GM21619 (cell line): ENCODE measurements around the gene SPTBN5.
A peak's percentile ranks its signal among the peaks of the same experiment; 100 is the strongest.
"Not testable (repeated sequence)": the region's sequence is repeated elsewhere in the genome, so short reads cannot be mapped to it uniquely, and the experiment has no call there.

Experiments used
- ATAC-seq: cut with Tn5 transposase; IDR thresholded peaks from one replicate; pipeline ENCODE4 v1.9.1; 2021; ENCODE audit not compliant: unreplicated experiment

SPTBN5 gene

DNA sequence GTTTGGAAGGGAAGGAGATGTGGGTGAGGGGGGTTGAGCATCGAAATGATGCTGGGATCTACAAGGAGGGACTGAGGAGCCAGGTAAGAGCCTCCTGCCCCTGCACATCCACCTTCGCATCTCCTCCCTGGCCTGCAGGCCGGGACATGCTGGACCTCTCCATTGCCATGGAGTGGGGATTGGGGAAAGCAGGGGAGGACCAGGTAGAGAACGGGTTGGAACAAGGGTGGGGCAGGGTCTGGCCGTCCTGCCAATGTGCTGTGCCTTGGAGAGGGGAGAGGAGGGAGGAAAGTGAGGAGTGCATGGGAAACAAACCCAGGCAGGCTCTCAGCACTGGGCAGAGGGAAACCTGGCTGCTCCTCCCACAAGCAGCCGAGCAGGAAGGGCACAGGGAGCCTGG lies 44.6 kb downstream of the SPTBN5 start:
- no peak for ATAC-seq

- no peak for ATAC-seq
These were observed 45.2 kb downstream of the SPTBN5 start for GRCh38 chr15:41848631-41849030.

DNA sequence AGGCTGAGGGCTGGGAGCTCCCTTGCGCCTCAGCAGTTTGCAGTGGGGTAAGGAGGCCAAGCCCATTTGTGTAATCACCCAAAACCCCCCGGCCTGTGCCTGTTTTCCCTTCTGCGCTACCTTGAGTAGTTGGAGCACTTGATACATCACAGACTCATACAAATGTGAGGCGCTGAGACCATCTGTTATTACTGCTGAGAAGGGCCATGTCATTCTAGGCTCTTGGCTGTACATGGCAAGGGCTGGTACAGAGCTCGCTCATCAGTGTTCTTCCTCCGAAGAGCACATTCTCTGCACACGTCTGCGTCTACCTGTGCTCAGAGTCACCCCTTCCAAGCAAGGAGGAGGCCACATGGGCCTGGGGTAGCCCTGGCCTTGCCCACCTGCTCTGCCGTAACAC lies 45.9 kb downstream of the SPTBN5 start:
- ATAC-seq: no peak

DNA sequence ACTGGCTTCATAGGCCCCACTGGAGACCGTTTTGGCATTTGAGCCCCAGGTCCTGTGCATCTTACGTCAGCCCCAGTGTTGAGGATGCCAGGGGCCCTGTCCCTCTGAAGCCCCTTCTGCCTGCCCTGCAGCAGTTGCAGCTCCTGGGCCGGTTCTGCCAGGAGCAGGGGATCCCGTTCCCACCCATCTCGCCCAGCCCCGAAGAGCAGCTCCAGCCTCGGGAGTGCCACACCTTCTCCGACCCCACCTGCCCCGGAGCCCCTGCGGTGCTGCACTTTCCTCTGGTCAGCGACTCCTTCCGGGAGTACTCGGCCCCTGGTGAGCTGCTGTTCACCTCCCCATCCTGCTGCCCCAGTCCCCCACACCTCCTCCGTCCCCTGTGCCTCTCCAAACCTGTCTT lies 46.6 kb downstream of the SPTBN5 start:
- no peak for ATAC-seq

DNA sequence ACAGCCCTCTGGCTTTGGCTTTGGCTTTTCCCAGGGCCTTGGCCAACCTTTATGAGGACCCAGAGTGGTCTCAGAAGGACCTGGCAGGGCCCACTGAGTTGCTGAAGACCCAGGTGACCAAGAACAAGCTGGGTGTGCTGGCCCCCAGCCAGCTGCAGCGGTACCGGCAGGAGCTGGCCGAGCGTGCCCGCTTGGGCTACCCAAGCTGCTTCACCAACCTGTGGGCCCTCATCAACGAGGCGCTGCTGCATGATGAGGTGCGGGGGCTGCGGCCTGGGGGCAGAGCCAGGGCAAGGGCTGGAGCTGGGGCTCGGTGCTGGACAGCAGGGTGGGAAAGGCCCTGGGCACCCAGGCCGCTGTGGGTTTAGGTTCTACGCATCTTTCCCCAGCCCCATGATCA lies 49.0 kb downstream of the SPTBN5 start:
- no peak for ATAC-seq

GRCh38 chr15:41843571-41843970 lies 50.3 kb downstream of the SPTBN5 start:
- no peak for ATAC-seq

DNA sequence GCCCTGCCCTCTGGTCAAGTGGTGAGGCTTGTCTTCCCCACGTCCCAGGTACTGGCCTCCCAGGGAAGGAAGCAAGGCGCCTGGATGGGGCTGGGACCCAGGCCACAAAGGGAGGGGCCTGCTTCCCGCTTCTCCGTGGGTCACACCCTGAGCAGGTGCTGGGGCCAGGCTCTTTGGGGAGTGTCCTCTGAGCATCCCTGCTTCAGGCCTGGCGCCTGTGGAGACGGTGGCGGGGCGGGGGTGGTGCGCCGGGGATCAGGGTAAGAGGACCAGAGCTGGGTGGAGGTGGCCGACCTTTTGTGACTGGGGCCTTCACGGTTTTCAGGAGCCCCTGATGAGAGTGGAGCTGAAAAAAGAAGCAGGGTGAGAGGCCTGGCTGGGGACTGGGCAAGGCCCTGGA lies 51.6 kb downstream of the SPTBN5 start:
- no peak for ATAC-seq

DNA sequence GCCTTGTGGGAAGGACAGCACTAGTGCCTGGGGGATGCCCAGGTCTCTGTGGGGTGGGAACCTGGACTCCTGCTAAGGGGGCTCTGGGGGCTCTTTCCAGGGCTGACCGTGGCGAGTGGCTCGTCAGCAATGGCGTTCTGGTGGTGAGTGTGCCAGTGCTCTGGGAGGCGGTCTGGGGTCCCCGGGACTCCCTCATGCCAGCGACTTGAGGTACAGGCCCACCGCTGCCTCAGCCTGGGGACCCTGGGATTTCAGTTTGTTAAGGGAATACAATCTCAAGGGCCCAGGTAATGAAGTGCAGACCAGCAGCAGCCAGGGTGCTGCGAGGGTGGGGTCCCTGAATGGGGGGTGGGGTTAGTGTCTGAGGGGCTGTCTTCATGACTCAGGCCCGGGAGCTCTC lies 52.7 kb downstream of the SPTBN5 start:
- no peak for ATAC-seq

GRCh38 chr15:41840673-41841072 lies 53.2 kb downstream of the SPTBN5 start:
- no peak for ATAC-seq

DNA sequence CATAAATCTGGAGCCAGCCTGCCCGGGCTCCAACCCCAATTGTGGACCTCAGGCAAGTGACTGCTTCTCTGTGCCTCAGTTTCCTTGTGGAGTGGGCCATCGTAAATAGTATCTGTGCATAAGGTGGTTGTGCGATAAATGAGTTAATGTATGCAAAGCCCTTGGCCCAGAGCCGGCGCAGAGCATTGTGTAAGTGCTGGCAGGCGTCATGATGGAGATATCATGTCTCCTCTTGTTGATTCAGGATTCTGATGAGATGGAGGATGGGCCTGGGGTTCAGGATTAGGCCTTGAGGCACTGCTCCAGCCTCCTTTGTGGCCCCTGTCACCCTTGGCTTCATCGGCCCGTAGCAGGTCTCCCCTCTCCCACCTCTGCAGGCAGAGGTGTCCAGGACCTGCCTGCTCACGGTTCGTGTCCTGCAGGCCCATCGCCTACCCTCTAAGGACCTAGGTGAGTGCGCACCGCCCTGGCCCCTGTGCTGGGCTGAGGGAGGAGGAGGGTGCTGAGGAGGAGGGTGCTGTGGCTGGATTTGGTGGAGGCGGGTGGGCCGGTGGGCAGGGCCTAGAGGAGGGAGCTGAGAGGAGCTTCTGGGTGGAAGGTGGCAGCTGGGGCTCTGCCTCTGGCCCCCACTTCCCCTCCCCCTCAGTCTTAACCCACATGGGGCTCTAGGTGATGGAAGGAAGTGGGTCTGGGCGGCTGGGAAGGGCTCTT lies 53.9 kb downstream of the SPTBN5 start:
- ATAC-seq: no peak

DNA sequence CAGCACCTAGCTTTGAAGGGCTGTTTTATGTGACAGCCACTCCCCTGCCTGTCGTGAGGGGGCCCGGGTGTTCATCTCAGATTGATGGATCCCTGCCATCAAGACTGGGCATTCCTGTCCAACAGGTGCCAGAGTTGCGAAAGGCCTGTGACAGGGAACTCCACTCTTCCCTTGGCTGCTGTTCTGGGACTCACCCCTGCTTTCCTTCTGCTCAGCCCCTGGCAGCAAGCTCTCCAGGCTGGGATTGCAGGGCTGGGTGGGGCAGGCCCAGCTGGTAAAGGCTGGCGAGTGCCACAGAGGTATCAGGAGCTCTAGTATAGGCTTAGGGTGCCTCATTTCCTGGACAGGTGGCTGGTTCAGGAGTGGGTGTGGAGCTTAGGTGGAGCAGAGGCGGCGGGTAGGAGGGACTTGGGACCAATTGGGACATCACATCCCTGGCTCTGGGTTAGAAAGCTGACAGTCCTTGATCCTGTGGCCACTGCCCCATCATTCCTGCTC lies 55.4 kb downstream of the SPTBN5 start, which contains the start of gene PLA2G4B:
TSS of gene PLA2G4B (plus strand) at position 448 of the 498 bp plus-strand sequence. CDS start 67 bp downstream, outside the sequence.
- no peak for ATAC-seq

- ATAC-seq: no peak
These were observed 57.0 kb downstream of the SPTBN5 start for GRCh38 chr15:41836713-41837454.

DNA sequence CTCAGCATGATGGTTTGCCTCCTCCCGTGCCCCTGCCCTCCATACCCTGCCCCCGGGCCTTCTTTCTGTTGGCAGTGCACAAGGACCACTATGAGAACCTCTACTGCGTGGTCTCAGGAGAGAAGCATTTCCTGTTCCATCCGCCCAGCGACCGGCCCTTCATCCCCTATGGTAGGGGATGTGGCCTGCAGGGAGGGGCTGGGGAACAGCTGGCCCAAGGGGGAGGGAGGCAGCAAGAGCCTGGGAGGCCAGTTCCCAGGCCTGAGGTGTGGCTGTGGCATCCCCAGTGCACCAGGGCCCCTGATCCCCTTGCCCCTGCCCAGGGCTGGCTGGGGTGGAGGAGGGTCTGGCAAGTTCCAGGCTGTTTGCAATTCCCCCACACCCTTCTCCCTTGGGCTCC lies 57.8 kb downstream of the SPTBN5 start:
- ATAC-seq: no peak

GRCh38 chr15:41834096-41834495 lies 59.8 kb downstream of the SPTBN5 start:
- no peak for ATAC-seq

DNA sequence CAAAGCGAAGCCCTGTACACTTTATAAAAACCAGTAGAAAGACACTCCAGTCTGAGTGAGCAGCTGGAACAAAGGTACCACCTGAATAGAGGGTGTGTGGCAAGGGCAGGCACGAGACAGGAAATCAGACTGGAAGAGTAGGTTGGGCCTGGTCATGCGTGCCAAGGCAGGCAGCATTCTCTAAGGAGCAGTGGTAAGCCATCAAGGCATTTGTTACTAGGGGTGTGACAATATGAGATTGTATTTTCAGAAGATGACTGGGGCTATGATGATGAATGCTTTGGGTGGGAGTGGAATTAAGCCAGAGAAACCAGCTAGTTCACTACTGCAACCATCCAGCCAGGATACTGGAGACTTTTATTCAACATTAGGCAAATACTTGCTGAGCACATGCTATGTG lies 61.0 kb downstream of the SPTBN5 start:
- no peak for ATAC-seq

- ATAC-seq: no peak
These were observed 61.6 kb downstream of the SPTBN5 start for GRCh38 chr15:41832208-41832607.

DNA sequence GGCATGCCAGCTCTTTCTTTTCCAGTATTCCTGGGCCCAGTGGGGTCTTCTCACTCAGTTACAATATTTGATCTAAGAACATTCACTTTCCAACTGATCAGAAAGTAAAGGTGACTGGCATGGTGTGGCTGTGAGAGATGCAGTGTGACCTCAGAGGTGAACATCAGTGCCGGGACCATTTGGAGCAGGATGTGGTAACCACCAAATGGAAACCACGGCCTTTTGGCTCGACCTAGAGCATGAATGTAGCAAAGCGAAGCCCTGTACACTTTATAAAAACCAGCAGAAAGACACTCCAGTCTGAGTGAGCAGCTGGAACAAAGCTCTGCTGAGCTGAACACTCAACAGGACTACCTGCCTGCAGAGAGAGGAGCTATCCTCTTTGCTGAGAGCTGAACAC lies 62.6 kb downstream of the SPTBN5 start:
- not testable (repeated sequence) for ATAC-seq

GRCh38 chr15:41829959-41830646 lies 63.8 kb downstream of the SPTBN5 start:
- ATAC-seq: no peak

GRCh38 chr15:41828807-41829141 lies 65.1 kb downstream of the SPTBN5 start:
- no peak for ATAC-seq

- peak; percentile 60 for ATAC-seq
These were observed 65.7 kb downstream of the SPTBN5 start, which contains the start of gene JMJD7 for GRCh38 chr15:41827880-41828806. JMJD7 (plus strand) TSS chr15:41828092; CDS start chr15:41828125, 33 bp downstream.
